GM19397 (cell line): ENCODE measurements around the gene ALKBH2.

Source experiments
- ATAC-seq: cut with Tn5 transposase; IDR thresholded peaks from one replicate; pipeline ENCODE4 v1.9.1; 2021; ENCODE audit warnings: mild to moderate bottlenecking, moderate library complexity; ENCODE audit not compliant: unreplicated experiment

ALKBH2 gene

GRCh38 chr12:109114644-109115043, 21.4 kb upstream of the ALKBH2 start:
- ATAC-seq: no peak

GRCh38 chr12:109113661-109114321, 20.5 kb upstream of the ALKBH2 start:
- ATAC-seq: no peak

- ATAC-seq: no peak
Observed at GRCh38 chr12:109112720-109113465, 19.6 kb upstream of the ALKBH2 start.

- ATAC-seq: no peak
Observed at GRCh38 chr12:109110988-109111495, 17.8 kb upstream of the ALKBH2 start.

GRCh38 chr12:109109746-109110350, 16.6 kb upstream of the ALKBH2 start:
- ATAC-seq: no peak

GRCh38 chr12:109105176-109105575, 11.9 kb upstream of the ALKBH2 start:
- ATAC-seq: no peak

GRCh38 chr12:109102491-109102890, 9.2 kb upstream of the ALKBH2 start:
- no peak for ATAC-seq

- ATAC-seq: no peak
Observed at GRCh38 chr12:109100741-109101140, 7.5 kb upstream of the ALKBH2 start.

- ATAC-seq: no peak
Observed at GRCh38 chr12:109099431-109100020, 6.3 kb upstream of the ALKBH2 start.

- ATAC-seq: no peak
Observed at GRCh38 chr12:109098651-109099050, 5.4 kb upstream of the ALKBH2 start.

- peak; percentile 25 for ATAC-seq
Observed at GRCh38 chr12:109098183-109098604, 4.9 kb upstream of the ALKBH2 start.

- ATAC-seq: peak; percentile 91
Observed at GRCh38 chr12:109097435-109098182, 4.3 kb upstream of the ALKBH2 start, which contains the start of gene UNG. Gene UNG (plus strand): TSS chr12:109097597. CDS start chr12:109097680, 83 bp downstream.

GRCh38 chr12:109097140-109097434, 3.8 kb upstream of the ALKBH2 start:
- ATAC-seq: no peak

- ATAC-seq: no peak
Observed at GRCh38 chr12:109092497-109093021, 713 bp downstream of the ALKBH2 start.

- no peak for ATAC-seq
Observed at GRCh38 chr12:109089683-109090082, 3.6 kb downstream of the ALKBH2 start.

GRCh38 chr12:109088818-109089217, 4.5 kb downstream of the ALKBH2 start:
- ATAC-seq: no peak

- no peak for ATAC-seq
Observed at GRCh38 chr12:109087250-109087649, 6.0 kb downstream of the ALKBH2 start.

- ATAC-seq: no peak
Observed at GRCh38 chr12:109085590-109085989, 7.7 kb downstream of the ALKBH2 start.

GRCh38 chr12:109084425-109084824, 8.8 kb downstream of the ALKBH2 start:
- ATAC-seq: no peak

- ATAC-seq: no peak
Observed at GRCh38 chr12:109082751-109083150, 10.5 kb downstream of the ALKBH2 start.

GRCh38 chr12:109074866-109075265, 18.4 kb downstream of the ALKBH2 start:
- ATAC-seq: no peak
